Naive B cell (primary cell): Measurements from ENCODE around the gene FZD2. TPM values are rescaled to one million over a fixed set of nuclear protein-coding genes. Genes with fewer than 3 reads are reported as not detected.
"Not testable (repeated sequence)": the region's sequence is repeated elsewhere in the genome, so short reads cannot be mapped to it uniquely, and the experiment has no call there.

Source experiments
- ATAC-seq, 2 donors: fragments of 150-1000 bp; cut with Tn5 transposase; 2 replicates each; pipeline ENCODE4 v1.10.0; 2021; ENCODE audit warnings: low read depth in 2 of 2, mild to moderate bottlenecking in 2 of 2, moderate library complexity in 2 of 2
- DNase-seq: peaks from one replicate; pipeline ENCODE4 v3.0.0; 2022
- H3K27ac Mint-ChIP-seq, 6 donors: one replicate each; pipeline ENCODE4 v1.8.0; 2020 to 2022; ENCODE audit warnings: mild to moderate bottlenecking in 6 of 6, mixed read lengths in 6 of 6, moderate library complexity in 5 of 6, inconsistent platforms in 2 of 6
- H3K27me3 Mint-ChIP-seq, 3 donors: one replicate each; pipeline ENCODE4 v1.8.0; 2021 to 2022; ENCODE audit warnings: mixed read lengths in 3 of 3, mild to moderate bottlenecking in 1 of 3
- H3K36me3 Mint-ChIP-seq, 2 donors: one replicate each; pipeline ENCODE4 v1.8.0; 2020 to 2022; ENCODE audit warnings: mixed read lengths in 2 of 2, inconsistent platforms in 1 of 2, mild to moderate bottlenecking in 1 of 2
- H3K4me1 Mint-ChIP-seq, 3 donors: one replicate each; pipeline ENCODE4 v1.8.0; 2020 to 2022; ENCODE audit warnings: mixed read lengths in 3 of 3, inconsistent platforms in 1 of 3, mild to moderate bottlenecking in 1 of 3, moderate library complexity in 1 of 3
- H3K4me3 Mint-ChIP-seq, 8 donors: one replicate each; pipeline ENCODE4 v1.8.0; 2020 to 2022; ENCODE audit warnings: mild to moderate bottlenecking in 8 of 8, mixed read lengths in 8 of 8, moderate library complexity in 8 of 8, inconsistent platforms in 2 of 8
- H3K9me3 Mint-ChIP-seq, 7 donors: one replicate each; pipeline ENCODE4 v1.8.0; 2020 to 2022; ENCODE audit warnings: mixed read lengths in 7 of 7, mild to moderate bottlenecking in 5 of 7, inconsistent platforms in 2 of 7, moderate library complexity in 1 of 7
- polyA plus RNA-seq, 6 donors: library from polyadenylated mRNA; unstranded; fragments of 300-500 nt; fragmentation: Illumina TruSeq; gene quantifications; one replicate each; pipeline ENCODE4 v1.2.3, GENCODE V29; 2021; ENCODE audit warnings: low read depth in 6 of 6

Gene FZD2
- polyA plus RNA-seq, 6 donors from 2014 or later: 0.21 to 0.52 (median 0.41) TPM

DNA sequence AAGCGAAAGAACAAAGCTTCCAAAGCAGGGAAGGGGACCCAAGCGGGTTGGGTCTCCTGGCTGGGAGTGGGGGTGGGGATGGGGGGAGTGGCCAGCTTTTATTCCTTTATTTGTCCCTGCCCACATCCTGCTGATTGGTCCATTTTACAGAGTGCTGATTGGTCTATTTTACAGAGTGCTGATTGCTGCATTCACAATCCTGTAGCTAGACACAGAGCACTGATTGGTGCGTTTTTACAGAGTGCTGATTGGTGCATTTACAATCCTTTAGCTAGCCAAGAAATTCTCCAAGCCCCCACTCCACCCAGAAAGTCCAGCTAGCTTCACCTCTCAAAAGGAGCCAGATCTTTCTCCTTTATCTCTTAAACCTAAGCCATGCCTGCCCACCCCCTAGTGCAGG, 19.4 kb upstream of the FZD2 start:
- peaks cover 14 to 41% (median 36%) of the 10 kb centered on the region in 3 donors for H3K27me3 Mint-ChIP-seq
- peak overlapping the region in 1 of 6 donors; percentile 62 for H3K27ac Mint-ChIP-seq
- peaks cover 8 to 11% (median 9%) of the 10 kb centered on the region in 3 donors for H3K4me1 Mint-ChIP-seq

DNA sequence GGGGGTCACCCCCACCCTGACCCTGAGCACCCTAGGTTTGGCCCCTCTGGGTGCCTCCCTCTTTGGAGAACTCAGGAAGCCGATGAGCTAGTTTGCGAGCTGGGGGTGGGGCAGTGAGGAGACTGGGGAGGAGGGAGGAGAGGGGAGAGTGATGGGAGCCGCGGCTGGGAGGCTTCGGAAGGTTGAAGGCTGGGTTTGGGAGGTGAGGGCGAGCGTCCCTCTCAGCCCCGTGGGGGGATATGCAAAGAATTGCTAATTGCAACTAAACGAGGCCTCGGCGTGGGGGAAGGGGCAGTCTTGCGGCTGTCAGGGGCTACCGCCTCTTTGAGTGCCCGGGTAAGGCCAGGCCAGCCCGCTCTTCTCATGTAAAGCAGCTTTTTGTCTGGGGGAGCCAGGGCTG, 17.6 kb upstream of the FZD2 start:
- DNase-seq (no peak), ATAC-seq (no peak)
- Mint-ChIP-seq H3K36me3 (no peaks in the 10 kb centered on the region), H3K27me3 (peaks cover 14 to 57% (median 43%) of the 10 kb centered on the region in 3 donors), H3K4me1 (no peaks in the 10 kb centered on the region), H3K4me3 (no peak overlapping the region), H3K9me3 (peaks cover 0 to 2% (median 0%) of the 10 kb centered on the region in 7 donors), H3K27ac (no peak overlapping the region)

More for the DNA sequence above, 19.4 kb upstream of the FZD2 start:
- not testable (repeated sequence) for H3K36me3 Mint-ChIP-seq, ATAC-seq, DNase-seq, H3K9me3 Mint-ChIP-seq, H3K4me3 Mint-ChIP-seq

DNA sequence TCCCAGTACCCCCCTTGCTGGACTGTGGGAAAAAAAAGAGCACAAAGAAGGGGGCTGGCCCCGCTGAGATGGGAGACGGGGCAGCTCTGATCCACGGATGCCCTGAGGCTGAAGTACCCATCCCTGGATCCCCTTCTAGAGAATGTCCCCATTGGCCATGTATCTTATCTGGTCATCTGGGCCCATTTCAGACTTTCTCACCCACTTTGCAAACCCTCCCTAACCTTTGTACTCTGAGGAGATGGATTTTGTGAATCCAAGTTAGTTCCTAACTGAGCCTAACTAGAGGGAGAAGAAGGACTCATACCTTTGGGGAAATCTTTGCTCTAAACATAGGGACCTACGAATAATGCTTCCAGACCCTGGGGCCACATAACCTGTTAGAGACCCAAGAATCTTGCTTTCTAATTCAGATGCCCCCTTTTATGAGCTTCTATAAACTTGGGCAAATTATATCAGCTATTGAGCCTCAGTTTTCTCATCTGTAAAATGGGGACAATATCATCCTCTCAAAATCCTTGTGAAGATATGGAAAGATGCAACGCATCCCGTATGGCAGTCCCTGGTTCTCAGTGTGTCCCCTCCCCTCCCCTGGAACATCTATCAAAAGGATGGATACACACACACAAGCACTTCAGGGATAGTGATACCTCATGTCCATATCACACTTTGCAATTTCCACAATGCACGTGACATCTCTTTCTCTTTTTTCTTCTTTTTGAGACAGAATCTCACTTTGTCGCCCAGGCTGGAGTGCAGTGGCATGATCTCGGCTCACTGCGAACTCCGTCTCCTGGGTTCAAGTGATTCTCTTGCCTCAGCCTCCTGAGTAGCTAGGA, 16.8 kb upstream of the FZD2 start:
- Mint-ChIP-seq H3K4me1 (no peaks in the 10 kb centered on the region), H3K27me3 (peaks cover 18 to 57% (median 51%) of the 10 kb centered on the region in 3 donors), H3K4me3 (no peak overlapping the region), H3K36me3 (no peaks in the 10 kb centered on the region), H3K27ac (no peak overlapping the region), H3K9me3 (peaks cover 0 to 2% (median 0%) of the 10 kb centered on the region in 7 donors)
- ATAC-seq: no peak
- no peak for DNase-seq

DNA sequence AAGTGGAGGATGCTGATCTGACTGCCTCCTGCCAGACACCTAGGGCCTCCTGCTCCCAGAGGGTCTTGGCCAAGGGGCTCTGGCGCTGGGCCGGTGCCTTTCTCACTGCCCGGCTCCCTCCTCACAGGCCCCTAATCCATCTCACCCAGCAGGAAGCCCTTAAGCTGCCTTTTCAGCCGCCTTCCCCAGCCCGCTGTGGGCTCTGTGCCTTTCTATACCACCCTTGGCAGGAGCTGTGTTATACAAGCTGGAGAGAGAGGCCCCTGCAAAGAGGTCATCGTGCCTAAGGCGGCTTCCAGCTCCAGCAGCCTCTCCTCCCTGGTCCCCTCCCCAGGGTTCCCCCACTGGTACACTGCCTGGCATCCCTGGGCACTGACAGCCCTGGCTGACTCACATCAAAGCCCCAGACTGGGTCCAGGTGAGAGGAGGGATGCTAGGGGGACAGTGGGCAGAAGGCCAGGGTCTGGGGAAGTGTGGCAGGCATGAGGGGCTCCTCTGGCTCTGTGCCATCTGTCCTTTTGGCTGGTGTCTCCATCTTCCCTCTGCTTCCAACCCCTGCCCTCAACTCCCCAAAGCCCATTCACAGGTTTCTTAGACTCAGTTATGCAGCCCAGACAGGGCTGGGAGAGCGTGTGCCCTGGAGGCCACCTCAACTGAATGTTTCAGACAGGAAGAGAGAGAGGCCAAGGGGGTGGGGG, 15.3 kb upstream of the FZD2 start:
- H3K4me1 Mint-ChIP-seq: no peaks in the 10 kb centered on the region
- no peaks in the 10 kb centered on the region for H3K36me3 Mint-ChIP-seq
- no peak overlapping the region for H3K4me3 Mint-ChIP-seq
- peaks cover 26 to 65% (median 65%) of the 10 kb centered on the region in 3 donors for H3K27me3 Mint-ChIP-seq
- peak overlapping the region in 1 of 6 donors; percentile 84 for H3K27ac Mint-ChIP-seq
- no peak for ATAC-seq
- no peak for DNase-seq
- peaks cover 0 to 4% (median 0%) of the 10 kb centered on the region in 7 donors for H3K9me3 Mint-ChIP-seq

DNA sequence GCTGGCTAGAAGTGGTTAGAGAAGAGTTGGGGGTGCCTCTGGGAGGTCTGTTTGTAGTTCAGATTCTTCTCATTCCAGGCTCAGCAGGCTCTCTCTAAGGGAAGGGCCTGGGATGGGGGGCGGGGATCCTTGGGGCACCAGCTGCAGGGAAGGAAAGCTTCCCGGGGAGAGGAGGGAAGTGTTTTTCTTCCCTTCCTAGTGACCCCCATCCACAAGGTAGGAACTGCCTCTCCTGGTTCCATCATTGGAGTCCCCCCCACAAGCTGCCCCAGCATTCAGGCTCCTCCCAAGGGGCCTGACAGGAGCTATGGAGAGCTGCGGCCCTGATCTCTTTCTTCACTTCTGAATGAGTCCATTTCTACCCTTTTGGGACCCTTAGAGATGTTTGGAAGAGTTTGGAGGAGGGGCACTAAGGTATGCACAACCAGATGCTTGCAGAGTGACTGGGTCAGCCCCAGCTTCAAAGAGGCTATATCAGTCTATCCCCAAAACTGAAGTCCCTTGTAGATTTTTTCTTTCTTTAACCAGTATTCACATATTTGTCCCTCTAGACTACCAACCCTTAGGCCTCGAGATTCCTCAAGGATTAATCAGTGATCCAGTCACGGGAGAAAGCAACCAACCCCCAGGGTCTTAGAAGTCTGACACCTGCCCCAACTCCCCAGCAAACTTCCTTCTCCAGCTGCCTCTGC, 13.9 kb upstream of the FZD2 start:
- ATAC-seq (no peak), DNase-seq (no peak)
- Mint-ChIP-seq H3K4me3 (no peak overlapping the region), H3K36me3 (no peaks in the 10 kb centered on the region), H3K9me3 (peaks cover 0 to 4% (median 0%) of the 10 kb centered on the region in 7 donors), H3K27me3 (peaks cover 22 to 78% (median 72%) of the 10 kb centered on the region in 3 donors), H3K4me1 (no peaks in the 10 kb centered on the region), H3K27ac (no peak overlapping the region)

DNA sequence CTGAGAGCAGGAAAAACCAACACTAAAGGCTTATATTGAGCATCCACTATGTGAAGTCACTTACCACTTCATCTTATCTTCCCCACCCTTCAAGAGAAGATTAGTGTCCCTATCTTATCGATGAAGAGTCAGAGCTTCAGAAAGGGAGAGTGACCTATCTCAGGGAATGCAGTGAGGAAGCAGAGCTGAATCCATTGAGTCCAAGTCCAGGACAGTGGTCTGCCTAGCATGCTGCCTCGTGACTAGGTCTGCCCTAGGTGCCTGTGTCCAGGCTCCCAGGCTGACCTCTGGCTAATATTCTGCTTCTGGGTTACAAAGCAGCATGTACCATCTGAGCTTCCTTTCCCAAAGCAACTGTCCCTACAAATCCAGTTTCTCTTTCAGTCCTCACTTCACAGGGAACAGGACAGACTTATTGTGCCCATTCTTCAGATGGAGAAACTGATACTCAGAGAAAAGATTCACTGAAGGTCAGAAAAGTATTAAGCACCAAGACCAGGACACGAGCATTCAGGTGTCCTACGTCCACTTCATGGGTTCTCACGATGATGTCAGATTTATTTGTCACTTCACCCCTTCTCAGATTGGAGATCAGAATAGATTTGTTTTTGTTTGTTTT, 13.3 kb upstream of the FZD2 start:
- Mint-ChIP-seq H3K36me3 (no peaks in the 10 kb centered on the region), H3K4me3 (no peak overlapping the region), H3K9me3 (peaks cover 0 to 4% (median 0%) of the 10 kb centered on the region in 7 donors), H3K27me3 (peaks cover 21 to 81% (median 72%) of the 10 kb centered on the region in 3 donors), H3K27ac (peak overlapping the region in 1 of 6 donors; percentile 38), H3K4me1 (no peaks in the 10 kb centered on the region)
- DNase-seq: no peak
- ATAC-seq: no peak

DNA sequence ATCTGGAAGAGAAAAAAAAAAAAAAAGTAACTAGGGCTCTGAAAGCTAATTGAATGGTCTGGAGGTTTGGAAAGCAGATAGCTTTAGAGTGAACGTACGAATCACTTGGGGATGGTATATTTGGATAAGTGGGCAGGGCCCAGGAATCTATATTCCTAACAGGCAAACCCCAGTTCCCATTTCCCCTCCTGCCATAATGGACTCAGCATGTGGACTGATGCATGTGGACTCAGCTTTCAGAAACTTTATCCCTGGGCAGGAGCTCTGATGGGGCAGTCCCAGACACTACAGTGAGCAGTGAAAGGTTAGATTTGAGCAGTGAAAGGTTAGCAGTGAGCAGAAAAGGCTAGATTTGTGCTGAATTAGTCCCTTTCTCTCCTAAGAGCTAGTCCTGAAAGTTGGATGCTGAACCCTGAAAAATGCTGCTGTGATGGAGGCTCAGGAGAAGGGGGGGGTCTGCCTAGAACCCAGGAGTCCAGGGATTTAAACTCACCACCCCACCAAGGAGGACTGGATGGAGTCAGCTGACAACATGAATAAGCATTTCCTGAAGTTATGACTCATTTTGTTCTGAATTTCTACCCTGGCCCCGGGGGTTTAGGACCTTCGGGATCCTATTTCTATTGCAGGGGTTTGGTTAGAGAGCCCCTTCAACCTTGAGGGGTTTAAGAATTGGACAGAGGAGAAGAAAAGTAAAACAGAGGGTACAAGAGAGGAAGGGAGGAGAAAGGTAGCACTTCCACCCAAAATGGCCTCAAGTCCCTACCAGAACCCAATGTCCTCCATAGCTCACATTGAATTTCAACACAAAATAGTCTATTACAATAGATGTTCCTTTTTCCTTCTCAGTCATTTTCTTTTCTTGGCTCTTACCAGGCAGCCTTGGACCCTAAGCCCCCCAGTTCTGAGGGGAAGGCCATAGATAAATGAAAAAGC, 10.3 kb upstream of the FZD2 start:
- H3K27me3 Mint-ChIP-seq: peaks cover 29 to 81% (median 64%) of the 10 kb centered on the region in 3 donors
- peaks cover 0 to 4% (median 0%) of the 10 kb centered on the region in 7 donors for H3K9me3 Mint-ChIP-seq

DNA sequence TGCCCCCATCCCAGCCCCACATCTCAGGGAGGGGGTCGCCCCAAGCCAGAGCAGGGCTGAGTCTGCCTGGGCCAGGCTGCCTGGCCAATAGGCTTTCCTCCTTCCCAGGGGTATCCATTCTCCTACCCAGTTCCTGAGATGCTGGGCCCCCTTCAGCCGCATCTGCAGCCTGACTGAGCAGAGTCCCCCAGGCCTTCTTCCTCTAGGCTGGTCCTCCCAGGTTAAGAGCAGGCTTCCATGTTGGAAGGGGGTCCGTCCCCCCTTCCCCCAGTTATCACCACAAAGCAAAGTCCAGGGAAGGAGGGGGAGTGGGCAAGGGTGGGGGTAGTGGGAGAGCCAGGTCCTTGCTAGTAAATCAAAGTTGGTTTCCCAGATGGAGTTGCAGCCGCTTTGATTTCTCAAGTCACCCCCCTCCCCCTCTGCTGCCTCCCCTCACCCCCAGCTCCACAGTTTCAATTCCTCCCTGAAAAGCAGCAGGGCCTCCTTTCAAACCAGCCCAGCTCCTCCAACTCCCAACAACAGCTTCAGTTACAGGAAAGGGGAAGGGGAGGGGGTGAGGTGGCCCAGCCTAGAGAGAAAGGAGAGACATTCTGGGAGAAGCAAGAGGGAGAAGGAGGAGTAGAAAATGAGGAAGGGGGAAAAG, 9.5 kb upstream of the FZD2 start:
- Mint-ChIP-seq H3K4me1 (no peaks in the 10 kb centered on the region), H3K9me3 (peaks cover 0 to 4% (median 0%) of the 10 kb centered on the region in 7 donors), H3K4me3 (no peak overlapping the region), H3K36me3 (no peaks in the 10 kb centered on the region), H3K27ac (no peak overlapping the region), H3K27me3 (peaks cover 37 to 85% (median 64%) of the 10 kb centered on the region in 3 donors)
- DNase-seq (no peak), ATAC-seq (no peak)

More for the DNA sequence above, 10.3 kb upstream of the FZD2 start:
- Mint-ChIP-seq H3K4me1 (no peaks in the 10 kb centered on the region), H3K36me3 (no peaks in the 10 kb centered on the region), H3K4me3 (no peak overlapping the region), H3K27ac (no peak overlapping the region)
- DNase-seq (no peak), ATAC-seq (no peak)

DNA sequence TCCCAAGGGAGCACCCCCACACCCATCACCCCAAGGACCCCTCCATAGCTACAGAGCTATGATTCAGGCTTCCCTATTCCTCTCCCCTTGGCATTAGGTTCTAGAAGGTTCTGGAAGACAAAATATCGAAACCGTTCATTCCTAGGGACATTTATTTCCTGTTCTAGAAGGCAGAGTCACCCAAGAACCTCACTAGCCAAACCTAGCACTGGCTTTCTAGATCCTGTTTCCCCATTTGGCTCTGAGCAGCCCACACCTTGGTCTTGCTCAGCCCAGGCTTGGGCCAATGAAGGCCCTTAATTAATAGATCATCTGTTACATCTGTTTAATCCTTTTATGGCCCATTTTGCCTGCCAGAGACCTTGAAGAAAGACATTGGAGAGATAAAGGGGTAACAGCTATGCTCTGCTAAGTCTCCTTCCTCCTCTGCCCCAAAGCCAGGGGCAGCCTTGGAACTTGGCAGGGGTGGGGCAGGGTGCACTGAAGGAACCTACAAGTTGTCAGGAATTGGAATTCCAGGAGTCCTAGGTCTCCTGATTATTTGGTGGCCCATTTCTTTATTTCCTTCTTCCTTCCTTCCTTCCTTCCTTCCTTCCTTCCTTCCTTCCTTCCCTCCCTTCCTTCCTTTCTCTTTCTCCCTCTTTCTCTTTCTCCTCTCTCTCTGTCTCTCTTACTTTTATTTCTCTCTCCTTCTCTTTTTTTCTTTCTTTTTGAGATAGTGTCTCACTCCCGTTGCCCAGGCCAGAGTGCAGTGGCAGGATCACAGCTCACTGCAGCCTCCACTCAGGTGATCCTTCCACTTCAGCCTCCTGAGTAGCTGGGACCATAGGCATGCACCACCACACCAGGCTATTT, 8.7 kb upstream of the FZD2 start:
- no peak overlapping the region for H3K27ac Mint-ChIP-seq
- no peak for DNase-seq
- peaks cover 41 to 83% (median 62%) of the 10 kb centered on the region in 3 donors for H3K27me3 Mint-ChIP-seq
- peaks cover 0 to 4% (median 0%) of the 10 kb centered on the region in 7 donors for H3K9me3 Mint-ChIP-seq
- no peak for ATAC-seq
- no peak overlapping the region for H3K4me3 Mint-ChIP-seq
- no peaks in the 10 kb centered on the region for H3K36me3 Mint-ChIP-seq
- no peaks in the 10 kb centered on the region for H3K4me1 Mint-ChIP-seq

DNA sequence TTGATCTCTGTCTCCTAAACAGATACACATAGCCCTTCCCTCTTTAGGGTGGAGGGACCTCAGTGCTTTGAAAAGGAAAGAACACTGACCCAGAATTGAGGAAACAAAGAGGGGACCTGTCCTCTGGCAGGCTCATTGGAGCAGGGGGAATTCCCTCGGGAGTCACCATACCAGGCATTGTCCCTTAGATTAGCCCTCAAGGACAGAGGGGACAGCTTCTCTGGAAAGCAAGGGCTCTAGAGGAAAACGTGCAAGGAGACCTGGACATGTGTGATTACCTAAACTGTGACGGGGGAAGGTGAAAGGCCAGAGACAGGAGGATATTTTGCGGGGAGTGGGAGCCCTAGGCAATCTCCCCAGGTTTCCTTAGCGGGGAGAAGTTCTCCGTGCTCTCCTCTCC, 7.6 kb upstream of the FZD2 start:
- Mint-ChIP-seq H3K27me3 (peaks cover 35 to 72% (median 51%) of the 10 kb centered on the region in 3 donors), H3K4me3 (no peak overlapping the region), H3K36me3 (no peaks in the 10 kb centered on the region), H3K9me3 (peaks cover 0 to 4% (median 0%) of the 10 kb centered on the region in 7 donors), H3K27ac (no peak overlapping the region), H3K4me1 (no peaks in the 10 kb centered on the region)
- DNase-seq: no peak
- no peak for ATAC-seq

DNA sequence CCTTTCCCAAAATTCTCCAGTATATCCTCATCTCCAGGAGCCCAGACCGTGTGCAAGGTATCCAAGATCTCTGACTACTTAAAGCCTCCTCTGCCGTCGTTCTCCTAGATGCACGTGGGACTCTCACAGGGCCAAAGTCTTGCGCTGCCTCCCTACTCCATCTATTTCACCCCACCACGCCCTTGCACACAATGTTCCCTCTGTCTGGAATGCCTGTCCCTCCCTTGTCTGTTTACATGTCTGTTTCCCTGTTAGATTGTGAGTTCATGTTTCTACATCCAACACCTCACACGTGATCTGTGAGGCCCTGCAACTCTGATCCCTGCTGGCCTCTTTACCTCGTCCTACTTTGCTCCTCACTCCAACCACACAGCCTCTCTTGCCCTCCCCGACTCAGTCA, 4.9 kb upstream of the FZD2 start:
- H3K27ac Mint-ChIP-seq: no peak overlapping the region
- peak overlapping the region in 1 of 8 donors; percentile 14 for H3K4me3 Mint-ChIP-seq
- peaks cover 32 to 53% (median 39%) of the 10 kb centered on the region in 3 donors for H3K27me3 Mint-ChIP-seq
- no peak for ATAC-seq
- H3K36me3 Mint-ChIP-seq: peaks cover 0 to 7% of the 10 kb centered on the region in 2 donors
- no peak for DNase-seq
- no peaks in the 10 kb centered on the region for H3K9me3 Mint-ChIP-seq
- peaks cover 11 to 16% (median 15%) of the 10 kb centered on the region in 3 donors for H3K4me1 Mint-ChIP-seq
